HUES48 (cell line): ENCODE results near the gene DRAP1.

Experiments
- H3K27ac ChIP-seq: one replicate; pipeline ENCODE4 v1.7.0; 2013; ENCODE audit warnings: low read depth, low read length, inconsistent platforms
- H3K27me3 ChIP-seq: 2 replicates; pipeline ENCODE4 v1.6.1; 2013; ENCODE audit warnings: mild to moderate bottlenecking, low read length; ENCODE audit not compliant: control insufficient read depth, insufficient read depth
- H3K36me3 ChIP-seq: 2 replicates; pipeline ENCODE4 v1.6.1; 2013; ENCODE audit warnings: low read length; ENCODE audit not compliant: control insufficient read depth, insufficient read depth
- H3K4me1 ChIP-seq: 2 replicates; pipeline ENCODE4 v1.6.1; 2013; ENCODE audit warnings: mild to moderate bottlenecking, low read length; ENCODE audit not compliant: control insufficient read depth, insufficient read depth
- H3K4me3 ChIP-seq: 2 replicates; pipeline ENCODE4 v1.5.1; 2013; ENCODE audit warnings: mild to moderate bottlenecking, low read depth, low read length
- H3K9ac ChIP-seq: 2 replicates; pipeline ENCODE4 v1.6.1; 2013; ENCODE audit warnings: mild to moderate bottlenecking, low read depth, low read length, moderate library complexity
- H3K9me3 ChIP-seq: 2 replicates; pipeline ENCODE4 v1.6.1; 2013; ENCODE audit warnings: low read length; ENCODE audit not compliant: control insufficient read depth, insufficient read depth

The DRAP1 gene

DNA sequence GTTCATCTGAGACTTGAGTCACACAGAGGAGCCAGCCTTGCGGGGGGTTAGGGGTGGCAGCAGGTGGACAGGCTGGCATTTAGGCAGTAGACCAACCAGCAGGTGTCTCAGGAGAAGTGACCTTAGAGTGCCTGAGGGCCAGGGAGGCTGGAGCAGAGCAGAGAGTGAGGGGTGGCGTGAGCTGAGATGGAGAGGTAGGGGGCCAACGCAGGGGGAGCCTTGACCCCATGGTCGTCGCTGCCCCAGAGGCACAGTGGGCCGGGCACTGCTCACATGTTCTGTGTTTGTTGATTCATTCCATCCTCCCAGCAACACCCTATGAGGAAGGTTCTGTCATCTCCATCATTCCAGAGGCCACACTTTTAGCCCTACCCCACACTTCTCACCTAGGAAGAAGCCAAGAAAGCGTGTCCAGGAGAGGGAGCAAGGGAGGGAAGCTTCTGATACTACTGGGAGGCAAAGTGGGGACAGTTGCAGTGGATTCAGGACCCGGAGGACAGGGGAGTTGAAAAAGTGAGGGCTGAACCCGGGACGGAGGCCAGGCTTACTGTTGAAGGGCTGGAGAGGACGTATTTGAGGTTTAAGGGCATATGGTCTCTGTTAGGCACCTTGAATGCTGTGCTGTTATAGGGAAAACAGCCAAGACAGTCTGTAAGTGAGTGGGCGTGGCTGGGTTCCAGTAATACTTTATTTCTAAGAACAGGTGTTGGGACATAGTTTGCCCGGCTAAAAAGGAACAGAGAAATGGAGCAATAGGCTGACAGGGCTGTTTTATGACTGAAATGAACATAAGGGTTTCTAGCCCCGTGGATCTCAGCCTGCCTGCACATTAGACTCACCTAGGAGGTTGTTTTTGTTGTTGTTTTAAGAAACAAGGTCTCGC is 49.6 kb downstream of the DRAP1 start:
- no peak overlapping the region for H3K9ac ChIP-seq
- no peaks in the 10 kb centered on the region for H3K27me3 ChIP-seq
- no peak overlapping the region for H3K4me3 ChIP-seq
- H3K27ac ChIP-seq = no peak overlapping the region
- no peaks in the 10 kb centered on the region for H3K9me3 ChIP-seq
- H3K4me1 ChIP-seq = no peaks in the 10 kb centered on the region
- peaks cover 80% of the 10 kb centered on the region for H3K36me3 ChIP-seq
